CD4-positive, alpha-beta memory T cell (primary cell): Measurements from ENCODE around the gene ZNF23. TPM values are rescaled to one million over a fixed set of nuclear protein-coding genes. Genes with fewer than 3 reads are reported as not detected.

ENCODE experiments used
- CTCF ChIA-PET: fragments of 350-600 bp; sonication (Branson Sonifier 250); formaldehyde crosslinking; loops from one replicate; lab custom pipeline; 2021; ENCODE audit warnings: inconsistent platforms; ENCODE audit not compliant: partially characterized antibody; lab: Charles Lee
- POLR2A ChIA-PET: fragments of 350-600 bp; sonication (Branson Sonifier 250); formaldehyde crosslinking; loops from one replicate; lab custom pipeline; 2021; ENCODE audit not compliant: partially characterized antibody; lab: Charles Lee
- DNase-seq, 5 donors: peaks; one replicate each; pipeline versions ENCODE4 v3.0.0 to v3.0.0-alpha.2; 2020 to 2022; ENCODE audit warnings: mixed read lengths in 1 of 5
- H3K27ac ChIP-seq: one replicate; pipeline ENCODE4 v1.7.0; 2013; ENCODE audit warnings: low read depth, low read length
- H3K27me3 ChIP-seq: 2 replicates; pipeline ENCODE4 v1.7.0; 2013; ENCODE audit warnings: mild to moderate bottlenecking, low read length, moderate library complexity; ENCODE audit not compliant: insufficient read depth
- H3K36me3 ChIP-seq: 2 replicates; pipeline ENCODE4 v1.7.0; 2013; ENCODE audit warnings: mild to moderate bottlenecking, low read length, moderate library complexity; ENCODE audit not compliant: insufficient read depth
- H3K4me1 ChIP-seq: 2 replicates; pipeline ENCODE4 v1.7.0; 2013; ENCODE audit warnings: mild to moderate bottlenecking, low read length, moderate library complexity; ENCODE audit not compliant: insufficient read depth
- H3K4me3 ChIP-seq, 2 donors: one replicate each; pipeline ENCODE4 v1.7.0; 2013; ENCODE audit warnings: low read length in 2 of 2, mild to moderate bottlenecking in 1 of 2
- H3K9me3 ChIP-seq, 2 donors: one replicate each; pipeline ENCODE4 v1.7.0; 2013; ENCODE audit warnings: low read length in 2 of 2, control low read depth in 1 of 2; ENCODE audit not compliant: control insufficient read depth in 1 of 2
- H3K27ac Mint-ChIP-seq, 7 donors: one replicate each; pipeline ENCODE4 v1.8.0; 2020 to 2021; ENCODE audit warnings: mixed read lengths in 7 of 7, mild to moderate bottlenecking in 6 of 7, inconsistent platforms in 3 of 7, moderate library complexity in 3 of 7
- H3K27me3 Mint-ChIP-seq, 2 donors: one replicate each; pipeline ENCODE4 v1.8.0; 2020 to 2021; ENCODE audit warnings: mixed read lengths in 2 of 2
- H3K36me3 Mint-ChIP-seq, 2 donors: one replicate each; pipeline ENCODE4 v1.8.0; 2020 to 2021; ENCODE audit warnings: mixed read lengths in 2 of 2, inconsistent platforms in 1 of 2, mild to moderate bottlenecking in 1 of 2
- H3K4me1 Mint-ChIP-seq, 4 donors: one replicate each; pipeline ENCODE4 v1.8.0; 2020 to 2021; ENCODE audit warnings: mixed read lengths in 4 of 4, mild to moderate bottlenecking in 1 of 4
- H3K4me3 Mint-ChIP-seq, 8 donors: one replicate each; pipeline ENCODE4 v1.8.0; 2020 to 2021; ENCODE audit warnings: mixed read lengths in 8 of 8, mild to moderate bottlenecking in 7 of 8, moderate library complexity in 6 of 8, inconsistent platforms in 3 of 8
- H3K9me3 Mint-ChIP-seq, 8 donors: one replicate each; pipeline ENCODE4 v1.8.0; 2020 to 2021; ENCODE audit warnings: mixed read lengths in 8 of 8, mild to moderate bottlenecking in 5 of 8, inconsistent platforms in 3 of 8, moderate library complexity in 1 of 8
- intact Hi-C: fragments of 100-400 bp; cut with micrococcal nuclease; formaldehyde crosslinking; loops from one replicate; pipeline ENCODE4 v1.15.1; 2023
- polyA plus RNA-seq, 2 donors: library from polyadenylated mRNA; unstranded; fragments of 300-500 nt; fragmentation: Illumina TruSeq; gene quantifications; one replicate each; pipeline ENCODE4 v1.2.3, GENCODE V29; 2021
- total RNA-seq, 2 experiments: library from RNA; stranded (reverse); gene quantifications; one replicate each; pipeline ENCODE4 v1.2.3, GENCODE V29; 2021

ZNF23 gene
- total and polyA plus RNA-seq, 4 experiments from 2014 or later: 5.5 to 16.2 (median 10.4) TPM

DNA sequence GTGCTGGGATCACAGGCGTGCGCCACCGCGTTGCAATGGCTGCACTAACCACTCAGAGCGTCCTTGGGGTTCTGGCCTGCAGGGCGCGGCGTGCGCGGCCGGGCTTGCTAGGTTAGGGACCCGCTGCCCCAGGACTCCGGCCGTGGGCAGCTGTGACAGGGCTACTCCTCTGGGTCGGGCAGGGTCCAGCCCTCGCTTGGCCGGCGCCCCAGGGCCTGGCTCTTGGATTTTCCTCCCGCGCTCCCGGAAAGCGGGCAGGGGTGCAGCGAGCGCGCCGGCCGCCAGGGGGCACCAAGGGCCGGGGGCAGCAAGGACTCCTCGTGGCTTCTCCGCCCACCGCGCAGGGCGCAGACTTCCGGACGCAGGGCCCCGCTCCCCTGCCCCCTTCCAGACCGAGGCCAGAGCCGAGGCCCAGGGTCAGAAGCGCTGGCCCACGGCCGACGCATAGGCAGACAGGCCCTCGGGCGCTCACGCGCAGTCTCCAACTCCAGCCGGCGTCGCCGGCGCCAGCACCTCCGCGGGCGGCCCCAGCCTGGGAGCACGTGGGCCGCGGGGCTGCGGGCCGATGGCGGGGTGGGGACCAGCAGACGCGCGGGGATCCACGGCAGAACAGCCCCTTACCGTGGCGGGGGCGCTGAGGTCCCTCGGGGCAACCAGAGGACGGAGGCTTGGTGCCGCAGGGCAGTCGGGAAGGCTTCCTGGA is 20.5 kb downstream of the ZNF23 start:
- Mint-ChIP-seq H3K9me3 (peaks cover 0 to 27% (median 22%) of the 10 kb centered on the region in 8 donors), H3K4me1 (peaks cover 0 to 3% (median 0%) of the 10 kb centered on the region in 4 donors), H3K27me3 (peaks cover 7 to 22% of the 10 kb centered on the region in 2 donors), H3K4me3 (no peak overlapping the region), H3K27ac (no peak overlapping the region), H3K36me3 (peaks cover 0 to 3% of the 10 kb centered on the region in 2 donors)
- Histone ChIP-seq H3K4me3 (no peak overlapping the region), H3K36me3 (no peaks in the 10 kb centered on the region), H3K4me1 (no peaks in the 10 kb centered on the region), H3K27ac (no peak overlapping the region), H3K9me3 (peaks cover 0 to 5% of the 10 kb centered on the region in 2 donors), H3K27me3 (no peaks in the 10 kb centered on the region)
- intact Hi-C loops: no loop called here
- peak in 2 of 5 donors; percentile 11 to 15 for DNase-seq
- ChIA-PET CTCF (interaction anchor here (1.2 kb wide), 1 partner anchor 58 kb away, joined by 3 read pairs; no protein-coding TSS in a partner anchor), POLR2A (no interaction called here)

DNA sequence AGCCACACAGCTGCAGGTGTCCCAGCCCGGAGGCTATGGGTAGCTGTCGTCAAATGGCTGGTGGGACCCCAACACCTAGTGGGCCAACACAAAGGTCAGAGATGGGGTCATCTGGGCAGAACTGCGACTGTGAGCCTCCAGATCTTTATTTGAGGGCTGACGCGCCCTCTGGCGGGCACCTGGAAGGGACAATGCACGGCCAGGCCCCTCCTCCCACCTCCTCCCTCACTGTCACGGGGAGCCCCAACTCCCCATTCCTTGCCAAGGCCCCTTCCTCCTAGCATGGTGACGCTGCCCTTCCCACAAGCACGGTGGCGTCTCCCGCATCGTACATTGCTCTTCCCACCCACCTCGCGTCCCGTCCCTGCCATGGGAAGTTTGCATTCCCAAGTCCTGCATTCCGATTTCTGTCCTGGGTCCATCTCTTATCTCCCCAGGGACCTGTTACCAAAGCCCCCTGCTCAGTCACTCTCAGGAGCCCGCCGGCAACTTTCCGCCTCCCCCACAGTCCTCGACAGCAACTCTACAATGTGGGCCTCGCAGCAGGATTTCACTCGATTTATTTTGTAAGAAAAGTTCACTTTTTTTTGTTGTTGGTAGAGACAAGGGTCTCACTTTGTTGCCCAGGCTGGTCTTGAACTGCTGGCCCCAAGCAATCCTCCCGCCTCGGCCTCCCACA is 21.2 kb downstream of the ZNF23 start:
- no peaks in the 10 kb centered on the region for H3K36me3 ChIP-seq
- no peaks in the 10 kb centered on the region for H3K27me3 ChIP-seq
- intact Hi-C loops: no loop called here
- POLR2A ChIA-PET: interaction anchor here (0.6 kb wide), 1 partner anchor 49 kb away, joined by 4 read pairs; no protein-coding TSS in a partner anchor
- CTCF ChIA-PET: interaction anchor here (1.2 to 1.4 kb wide), 3 partner anchors 18 to 58 kb away, joined by 3 read pairs; no protein-coding TSS in a partner anchor
- no peak overlapping the region for H3K27ac ChIP-seq
- no peak overlapping the region for H3K27ac Mint-ChIP-seq
- peaks cover 0 to 2% of the 10 kb centered on the region in 2 donors for H3K36me3 Mint-ChIP-seq
- H3K9me3 ChIP-seq: peaks cover 0 to 4% of the 10 kb centered on the region in 2 donors
- peaks cover 7 to 22% of the 10 kb centered on the region in 2 donors for H3K27me3 Mint-ChIP-seq
- no peak overlapping the region for H3K4me3 ChIP-seq
- H3K4me1 ChIP-seq: no peaks in the 10 kb centered on the region
- peaks cover 0 to 22% (median 19%) of the 10 kb centered on the region in 8 donors for H3K9me3 Mint-ChIP-seq
- no peak overlapping the region for H3K4me3 Mint-ChIP-seq
- H3K4me1 Mint-ChIP-seq: peaks cover 0 to 3% (median 0%) of the 10 kb centered on the region in 4 donors
- DNase-seq: no peak

DNA sequence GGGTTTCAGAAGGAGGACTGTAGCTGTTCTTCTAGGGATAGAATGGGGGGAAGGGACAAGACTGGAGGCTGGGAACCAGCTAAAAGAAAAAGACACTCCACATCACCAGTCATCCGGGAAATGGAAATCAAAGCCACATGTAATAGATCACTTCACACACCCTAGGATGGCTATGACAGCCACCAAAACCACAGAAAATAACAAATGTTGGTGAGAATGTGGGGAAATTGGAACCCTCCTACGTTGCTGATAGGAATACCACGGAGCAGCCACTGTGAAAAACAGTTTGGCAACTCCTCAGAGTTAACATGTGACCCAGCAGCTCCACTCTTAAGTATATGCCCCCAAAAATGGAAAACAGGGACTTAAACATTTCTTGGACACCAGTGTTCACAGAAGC is 22.5 kb downstream of the ZNF23 start:
- H3K4me1 ChIP-seq: no peaks in the 10 kb centered on the region
- Mint-ChIP-seq H3K4me3 (no peak overlapping the region), H3K36me3 (no peaks in the 10 kb centered on the region), H3K9me3 (peaks cover 0 to 14% (median 10%) of the 10 kb centered on the region in 8 donors), H3K27ac (no peak overlapping the region), H3K4me1 (peaks cover 0 to 3% (median 0%) of the 10 kb centered on the region in 4 donors), H3K27me3 (peaks cover 7 to 22% of the 10 kb centered on the region in 2 donors)
- no peaks in the 10 kb centered on the region for H3K36me3 ChIP-seq
- peaks cover 0 to under 1% of the 10 kb centered on the region in 2 donors for H3K9me3 ChIP-seq
- no peak overlapping the region for H3K27ac ChIP-seq
- CTCF ChIA-PET: interaction anchor here (1.1 to 1.4 kb wide), 3 partner anchors 20 to 30 kb away, joined by 3 read pairs; no protein-coding TSS in a partner anchor
- POLR2A ChIA-PET: no interaction called here
- no peak overlapping the region for H3K4me3 ChIP-seq
- DNase-seq: no peak
- no peaks in the 10 kb centered on the region for H3K27me3 ChIP-seq
- intact Hi-C loops: no loop called here

- Mint-ChIP-seq H3K9me3 (peaks cover 0 to 2% (median 0%) of the 10 kb centered on the region in 8 donors), H3K4me1 (peaks cover 0 to 3% (median 0%) of the 10 kb centered on the region in 4 donors), H3K27ac (peak overlapping the region in 1 of 7 donors; percentile 65), H3K4me3 (no peak overlapping the region), H3K36me3 (no peaks in the 10 kb centered on the region), H3K27me3 (peaks cover 9 to 28% of the 10 kb centered on the region in 2 donors)
- intact Hi-C loops: no loop called here
- Histone ChIP-seq H3K27me3 (no peaks in the 10 kb centered on the region), H3K4me1 (no peaks in the 10 kb centered on the region), H3K27ac (no peak overlapping the region), H3K36me3 (no peaks in the 10 kb centered on the region), H3K9me3 (no peaks in the 10 kb centered on the region), H3K4me3 (no peak overlapping the region)
- CTCF ChIA-PET: no interaction called here
- POLR2A ChIA-PET: no interaction called here
- no peak for DNase-seq
Measured at GRCh38 chr16:71436473-71436872, 25.6 kb downstream of the ZNF23 start.

DNA sequence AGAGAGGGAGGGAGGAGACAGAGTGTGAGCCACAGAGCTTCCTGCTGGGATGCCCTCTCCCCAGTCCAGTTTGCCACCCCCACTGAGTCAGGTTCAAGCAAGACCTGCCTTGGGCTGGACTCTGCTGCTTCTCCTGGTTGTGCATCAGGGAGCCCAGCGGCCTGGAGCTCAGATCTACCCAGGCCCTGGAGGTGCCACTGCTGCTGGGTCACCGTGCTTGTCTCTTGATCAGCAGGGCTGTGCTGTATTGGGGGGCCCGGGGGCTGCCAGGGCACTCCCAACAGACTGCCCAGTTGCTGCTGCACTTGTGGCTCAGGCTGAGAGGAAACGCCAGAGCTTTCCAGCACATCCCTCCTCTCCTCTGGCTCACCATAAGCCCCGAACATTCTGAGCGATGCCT is 29.1 kb downstream of the ZNF23 start:
- Histone ChIP-seq H3K9me3 (no peaks in the 10 kb centered on the region), H3K4me1 (no peaks in the 10 kb centered on the region), H3K27ac (no peak overlapping the region), H3K4me3 (no peak overlapping the region), H3K27me3 (no peaks in the 10 kb centered on the region), H3K36me3 (no peaks in the 10 kb centered on the region)
- H3K36me3 Mint-ChIP-seq: no peaks in the 10 kb centered on the region
- ChIA-PET POLR2A (no interaction called here), CTCF (interaction anchor here (0.9 to 1.2 kb wide), 2 partner anchors 11 to 15 kb away, joined by 3 to 4 read pairs; no protein-coding TSS in a partner anchor)
- intact Hi-C loops: no loop called here
- H3K27me3 Mint-ChIP-seq: peaks cover 9 to 22% of the 10 kb centered on the region in 2 donors
- DNase-seq: no peak
- no peaks in the 10 kb centered on the region for H3K4me1 Mint-ChIP-seq
- H3K27ac Mint-ChIP-seq: no peak overlapping the region
- peaks cover 0 to 8% (median under 1%) of the 10 kb centered on the region in 8 donors for H3K9me3 Mint-ChIP-seq
- H3K4me3 Mint-ChIP-seq: no peak overlapping the region

GRCh38 chr16:71431991-71432390 is 30.1 kb downstream of the ZNF23 start:
- no peaks in the 10 kb centered on the region for H3K36me3 ChIP-seq
- H3K9me3 ChIP-seq: no peaks in the 10 kb centered on the region
- no peak for DNase-seq
- H3K4me3 ChIP-seq: no peak overlapping the region
- Mint-ChIP-seq H3K4me1 (peaks cover 0 to 3% (median 2%) of the 10 kb centered on the region in 4 donors), H3K36me3 (no peaks in the 10 kb centered on the region), H3K27me3 (peaks cover 7 to 21% of the 10 kb centered on the region in 2 donors), H3K27ac (no peak overlapping the region), H3K9me3 (peaks cover 0 to 9% (median under 1%) of the 10 kb centered on the region in 8 donors), H3K4me3 (no peak overlapping the region)
- intact Hi-C loops: no loop called here
- CTCF ChIA-PET: no interaction called here
- no peaks in the 10 kb centered on the region for H3K27me3 ChIP-seq
- POLR2A ChIA-PET: no interaction called here
- no peaks in the 10 kb centered on the region for H3K4me1 ChIP-seq
- H3K27ac ChIP-seq: no peak overlapping the region

- no peak overlapping the region for H3K4me3 Mint-ChIP-seq
Measured at GRCh38 chr16:71431176-71431575, 30.9 kb downstream of the ZNF23 start.

More at GRCh38 chr16:71431176-71431575, 30.9 kb downstream of the ZNF23 start:
- Histone ChIP-seq H3K4me3 (no peak overlapping the region), H3K27me3 (no peaks in the 10 kb centered on the region), H3K27ac (no peak overlapping the region), H3K9me3 (no peaks in the 10 kb centered on the region), H3K4me1 (peaks cover 4% of the 10 kb centered on the region), H3K36me3 (no peaks in the 10 kb centered on the region)
- intact Hi-C loops: no loop called here
- peaks cover 0 to 9% (median 2%) of the 10 kb centered on the region in 8 donors for H3K9me3 Mint-ChIP-seq
- no peak overlapping the region for H3K27ac Mint-ChIP-seq
- peaks cover 10 to 24% of the 10 kb centered on the region in 2 donors for H3K27me3 Mint-ChIP-seq
- ChIA-PET POLR2A (no interaction called here), CTCF (no interaction called here)
- no peak for DNase-seq
- peaks cover 3 to 8% (median 4%) of the 10 kb centered on the region in 4 donors for H3K4me1 Mint-ChIP-seq
- H3K36me3 Mint-ChIP-seq: no peaks in the 10 kb centered on the region
